HG02938 (cell line): ENCODE results near the gene ACTR3C.
"Not testable (repeated sequence)": the region's sequence is repeated elsewhere in the genome, so short reads cannot be mapped to it uniquely, and the experiment has no call there.

Source experiments
- ATAC-seq: cut with Tn5 transposase; IDR thresholded peaks from one replicate; pipeline ENCODE4 v1.9.1; 2021; ENCODE audit warnings: mild to moderate bottlenecking, moderate library complexity; ENCODE audit not compliant: unreplicated experiment

Gene ACTR3C

GRCh38 chr7:150285849-150286754, 37.2 kb downstream of the ACTR3C start:
- ATAC-seq = not testable (repeated sequence)

GRCh38 chr7:150283608-150284007, 39.7 kb downstream of the ACTR3C start:
- ATAC-seq = not testable (repeated sequence)

GRCh38 chr7:150283111-150283510, 40.2 kb downstream of the ACTR3C start:
- not testable (repeated sequence) for ATAC-seq

- not testable (repeated sequence) for ATAC-seq
Measured at GRCh38 chr7:150281681-150282403, 41.5 kb downstream of the ACTR3C start.

- ATAC-seq = not testable (repeated sequence)
Measured at GRCh38 chr7:150278383-150278782, 45.0 kb downstream of the ACTR3C start.

- not testable (repeated sequence) for ATAC-seq
Measured at GRCh38 chr7:150276132-150276695, 47.1 kb downstream of the ACTR3C start.

- ATAC-seq = not testable (repeated sequence)
Measured at GRCh38 chr7:150271898-150272297, 51.4 kb downstream of the ACTR3C start.

- ATAC-seq = not testable (repeated sequence)
Measured at GRCh38 chr7:150270101-150270824, 53.1 kb downstream of the ACTR3C start.

- not testable (repeated sequence) for ATAC-seq
Measured at GRCh38 chr7:150268798-150269197, 54.5 kb downstream of the ACTR3C start.

- not testable (repeated sequence) for ATAC-seq
Measured at GRCh38 chr7:150268287-150268686, 55.1 kb downstream of the ACTR3C start.

- ATAC-seq = not testable (repeated sequence)
Measured at GRCh38 chr7:150266953-150267665, 56.2 kb downstream of the ACTR3C start.

GRCh38 chr7:150262656-150263055, 60.7 kb downstream of the ACTR3C start:
- not testable (repeated sequence) for ATAC-seq

- ATAC-seq = not testable (repeated sequence)
Measured at GRCh38 chr7:150247745-150248144, 75.6 kb downstream of the ACTR3C start.

GRCh38 chr7:150245208-150245607, 78.1 kb downstream of the ACTR3C start:
- ATAC-seq = not testable (repeated sequence)

GRCh38 chr7:150242935-150243334, 80.4 kb downstream of the ACTR3C start:
- not testable (repeated sequence) for ATAC-seq

- not testable (repeated sequence) for ATAC-seq
Measured at GRCh38 chr7:150225444-150225843, 97.9 kb downstream of the ACTR3C start.

GRCh38 chr7:150222083-150222972, 101.0 kb downstream of the ACTR3C start:
- ATAC-seq = not testable (repeated sequence)

GRCh38 chr7:150220673-150221181, 102.6 kb downstream of the ACTR3C start:
- not testable (repeated sequence) for ATAC-seq
